Measurements from ENCODE around the gene NECAB2. TPM values are rescaled to one million over a fixed set of nuclear protein-coding genes. Genes with fewer than 3 reads are reported as not detected.

NECAB2 gene
- total RNA-seq, result not detected in 2 replicates

DNA sequence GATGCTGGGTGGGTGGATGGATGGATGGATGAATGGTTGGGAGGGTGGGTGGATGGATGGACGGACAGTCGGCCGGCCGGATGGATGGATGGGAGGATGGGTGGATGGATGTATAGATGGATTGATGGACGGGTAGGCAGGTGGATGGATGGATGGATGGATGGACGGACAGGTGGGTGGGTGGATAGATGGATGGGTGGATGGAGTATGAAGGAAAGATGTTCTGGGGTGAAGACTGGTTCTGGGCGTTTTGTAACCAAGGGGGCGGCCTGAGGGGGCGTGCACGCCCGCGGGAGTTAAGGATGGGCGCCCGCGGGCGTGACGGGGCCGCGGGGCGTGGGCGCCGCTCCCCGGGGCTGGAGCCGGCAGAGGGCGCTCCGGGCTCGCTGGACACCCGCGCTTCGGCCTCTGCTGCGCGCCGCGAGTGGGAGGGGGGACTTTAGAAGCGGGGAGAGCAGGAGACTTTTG lies at the start of gene NECAB2:
Gene NECAB2, plus strand, starts transcription at position 407 of the 468 bp plus-strand sequence. CDS start 405 bp downstream, outside the sequence.
- ATAC-seq (ENCODE audit: low read depth), result peak; percentile 57
- CTCF ChIA-PET, result no interaction called here
- intact Hi-C loops (cut with micrococcal nuclease), result loop anchor here (1.0 kb wide), 1 partner anchor 207 kb away; no protein-coding TSS in a partner anchor
- DNase-seq, result no peak
- Mint-ChIP-seq H3K4me3 (peak within 1 kb of the TSS; percentile 72), H3K36me3 (ENCODE audit: low read depth) (no peaks in the 10 kb centered on the region), H3K4me1 (peaks cover 5% of the 10 kb centered on the region), H3K9me3 (no peaks in the 10 kb centered on the region), H3K27me3 (peaks cover 23% of the 10 kb centered on the region), H3K27ac (no peak within 1 kb of the TSS)
- TF ChIP-seq, protein P1, sequence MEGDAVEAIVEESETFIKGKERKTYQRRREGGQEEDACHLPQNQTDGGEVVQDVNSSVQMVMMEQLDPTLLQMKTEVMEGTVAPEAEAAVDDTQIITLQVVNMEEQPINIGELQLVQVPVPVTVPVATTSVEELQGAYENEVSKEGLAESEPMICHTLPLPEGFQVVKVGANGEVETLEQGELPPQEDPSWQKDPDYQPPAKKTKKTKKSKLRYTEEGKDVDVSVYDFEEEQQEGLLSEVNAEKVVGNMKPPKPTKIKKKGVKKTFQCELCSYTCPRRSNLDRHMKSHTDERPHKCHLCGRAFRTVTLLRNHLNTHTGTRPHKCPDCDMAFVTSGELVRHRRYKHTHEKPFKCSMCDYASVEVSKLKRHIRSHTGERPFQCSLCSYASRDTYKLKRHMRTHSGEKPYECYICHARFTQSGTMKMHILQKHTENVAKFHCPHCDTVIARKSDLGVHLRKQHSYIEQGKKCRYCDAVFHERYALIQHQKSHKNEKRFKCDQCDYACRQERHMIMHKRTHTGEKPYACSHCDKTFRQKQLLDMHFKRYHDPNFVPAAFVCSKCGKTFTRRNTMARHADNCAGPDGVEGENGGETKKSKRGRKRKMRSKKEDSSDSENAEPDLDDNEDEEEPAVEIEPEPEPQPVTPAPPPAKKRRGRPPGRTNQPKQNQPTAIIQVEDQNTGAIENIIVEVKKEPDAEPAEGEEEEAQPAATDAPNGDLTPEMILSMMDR (IDR thresholded peaks at IDR 0.05), result no peak
- POLR2A ChIA-PET, result no interaction called here

DNA sequence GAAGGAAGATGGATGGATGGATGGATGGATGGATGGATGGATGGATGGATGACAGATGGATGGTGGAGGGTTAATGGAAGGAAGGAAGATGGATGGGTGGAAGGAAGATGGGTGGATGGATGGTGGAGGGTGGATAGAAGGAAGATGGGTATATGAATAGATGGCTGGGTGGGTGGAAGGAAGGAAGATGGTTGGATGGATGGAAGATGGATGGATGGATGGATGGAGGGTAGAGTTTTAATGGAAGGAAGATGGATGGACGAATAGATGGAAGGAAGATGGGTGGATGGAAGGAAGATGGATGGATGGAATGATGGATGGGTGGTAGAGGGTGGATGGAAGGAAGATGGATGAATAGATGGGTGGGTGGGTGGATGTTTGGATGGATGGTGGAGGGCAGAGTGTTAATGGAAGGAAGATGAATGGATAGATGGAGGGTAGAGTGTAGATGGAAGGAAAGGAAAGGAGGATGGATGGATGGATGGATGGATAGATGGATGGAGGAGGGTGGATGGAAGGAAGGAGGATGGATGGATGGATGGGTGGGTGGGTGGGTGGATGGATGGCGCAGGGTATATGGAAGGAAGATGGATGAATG lies 47.1 kb upstream of the NECAB2 start:
- ChIA-PET POLR2A (no interaction called here), CTCF (no interaction called here)
- Mint-ChIP-seq H3K9me3 (no peaks in the 10 kb centered on the region), H3K27ac (no peak overlapping the region), H3K27me3 (no peaks in the 10 kb centered on the region), H3K4me1 (no peaks in the 10 kb centered on the region), H3K36me3 (ENCODE audit: low read depth) (peaks cover 65% of the 10 kb centered on the region), H3K4me3 (no peak overlapping the region)
- no peak for DNase-seq
- intact Hi-C loops (cut with micrococcal nuclease), result loop anchor here (10.0 kb wide), 1 partner anchor 144 kb away; no protein-coding TSS in a partner anchor
- TF ChIP-seq, protein P1 (IDR thresholded peaks at IDR 0.05), result no peak
- ATAC-seq (ENCODE audit: low read depth), result no peak

DNA sequence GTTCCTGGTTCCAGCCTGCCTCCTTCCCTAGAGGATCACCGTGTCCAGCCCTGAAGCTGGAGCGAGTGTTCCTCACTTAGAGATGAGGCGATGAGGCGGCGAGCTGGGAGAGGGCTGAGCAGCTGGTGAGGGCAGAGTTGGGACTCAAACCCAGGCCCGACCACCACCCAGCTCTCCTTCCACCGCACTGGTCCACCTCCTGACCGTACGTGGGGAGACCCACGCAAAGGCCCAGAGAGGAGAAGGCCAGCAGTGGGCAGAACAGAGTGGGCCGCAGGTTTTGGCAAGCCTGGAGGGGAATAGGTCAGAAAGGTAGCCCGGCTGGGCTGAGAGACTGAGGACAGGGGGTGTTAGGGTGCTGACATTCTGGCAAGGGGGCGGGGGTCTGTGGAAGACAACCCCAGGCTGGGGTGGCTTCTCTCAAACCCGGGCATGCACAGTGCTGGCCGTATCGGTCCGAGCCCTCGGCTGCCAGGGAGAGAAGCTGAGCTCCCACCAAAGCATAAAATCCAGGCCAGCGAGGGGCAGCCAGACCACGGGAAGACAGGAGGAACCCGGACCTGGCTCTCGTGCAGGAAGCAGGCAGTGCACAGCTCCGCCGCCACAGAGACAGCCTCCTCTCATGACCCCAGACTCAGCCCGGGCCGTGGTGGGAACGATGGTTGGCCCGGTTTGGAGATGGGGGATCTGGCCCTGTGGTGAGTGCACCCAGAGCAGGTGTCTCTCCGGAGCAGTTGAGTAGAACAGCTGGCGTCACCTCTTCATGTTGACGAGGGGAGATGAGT lies 44.3 kb upstream of the NECAB2 start:
- H3K27ac Mint-ChIP-seq, result no peak overlapping the region
- H3K36me3 Mint-ChIP-seq (ENCODE audit: low read depth), result peaks cover 43% of the 10 kb centered on the region
- no peak overlapping the region for H3K4me3 Mint-ChIP-seq
- TF ChIP-seq, protein P1 (IDR thresholded peaks at IDR 0.05), result no peak
- DNase-seq (no peak), ATAC-seq (ENCODE audit: low read depth) (no peak)
- no peaks in the 10 kb centered on the region for H3K9me3 Mint-ChIP-seq
- ChIA-PET POLR2A (no interaction called here), CTCF (no interaction called here)
- peaks cover 5% of the 10 kb centered on the region for H3K4me1 Mint-ChIP-seq
- intact Hi-C loops (cut with micrococcal nuclease), result loop anchor here (10.0 kb wide), 1 partner anchor 141 kb away; no protein-coding TSS in a partner anchor
- H3K27me3 Mint-ChIP-seq, result no peaks in the 10 kb centered on the region

DNA sequence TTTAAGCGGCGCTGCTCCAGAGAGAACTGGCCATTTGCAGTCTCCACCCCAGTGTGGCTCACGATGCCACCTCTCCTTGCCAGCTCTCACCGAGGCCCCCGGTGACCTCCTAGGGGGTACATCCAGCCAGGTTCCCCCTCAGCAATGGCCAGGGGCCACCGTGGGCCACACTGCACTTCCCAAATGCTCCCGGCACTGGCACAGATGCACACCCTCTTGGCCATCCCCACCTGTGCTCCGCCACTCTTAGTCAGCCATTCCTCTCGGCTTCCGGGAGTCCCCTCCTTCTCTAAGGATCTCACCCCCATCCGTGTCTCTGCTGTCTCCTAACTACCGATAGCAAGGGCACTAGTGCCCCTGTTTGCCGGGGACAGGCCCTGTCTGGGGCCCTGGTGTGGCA lies 43.4 kb upstream of the NECAB2 start:
- ChIA-PET POLR2A (no interaction called here), CTCF (interaction anchor here (1.0 to 1.2 kb wide), 2 partner anchors 10 to 98 kb away, joined by 3 to 4 read pairs; no protein-coding TSS in a partner anchor)
- no peaks in the 10 kb centered on the region for H3K27me3 Mint-ChIP-seq
- TF ChIP-seq, protein P1 (IDR thresholded peaks at IDR 0.05), result no peak
- no peaks in the 10 kb centered on the region for H3K9me3 Mint-ChIP-seq
- H3K4me1 Mint-ChIP-seq, result peaks cover 5% of the 10 kb centered on the region
- no peak overlapping the region for H3K4me3 Mint-ChIP-seq
- no peak for ATAC-seq (ENCODE audit: low read depth)
- no peak overlapping the region for H3K27ac Mint-ChIP-seq
- no peak for DNase-seq
- intact Hi-C loops (cut with micrococcal nuclease), result loop anchor here (10.0 kb wide), 1 partner anchor 140 kb away; no protein-coding TSS in a partner anchor
- peaks cover 38% of the 10 kb centered on the region for H3K36me3 Mint-ChIP-seq (ENCODE audit: low read depth)

All from activated B cell treated with CpG ODN at 0.5 μM for 24 hours (primary cell).